HG03342 (cell line): ENCODE data around the gene TMEM196.

Source experiments
- ATAC-seq: cut with Tn5 transposase; IDR thresholded peaks from one replicate; pipeline ENCODE4 v1.9.1; 2021; ENCODE audit warnings: mild to moderate bottlenecking, moderate library complexity; ENCODE audit not compliant: unreplicated experiment

The TMEM196 gene

GRCh38 chr7:19772841-19773760 is at the start of gene TMEM196:
Gene TMEM196 (minus strand): TSS chr7:19773617. CDS start chr7:19772696, 921 bp downstream.
- ATAC-seq = no peak

DNA sequence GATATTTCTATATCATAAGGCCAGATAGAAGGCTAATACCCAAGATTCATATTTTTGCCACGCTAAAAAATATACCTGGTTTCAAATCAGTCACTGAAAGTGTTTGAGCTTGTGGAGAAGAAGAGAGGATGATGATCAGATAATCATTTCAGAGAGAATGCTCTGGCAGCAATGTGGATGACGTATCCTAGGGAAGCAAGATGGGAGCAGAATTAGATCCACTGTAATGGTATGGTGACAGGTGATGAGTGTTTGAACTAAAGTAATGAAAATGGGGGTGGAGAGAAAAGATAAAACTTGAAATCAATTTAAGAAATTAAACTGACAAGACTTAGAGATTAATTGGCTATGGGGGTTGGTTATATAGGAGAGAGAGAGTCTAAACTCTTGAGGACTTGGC is 42.7 kb upstream of the TMEM196 start:
- no peak for ATAC-seq

GRCh38 chr7:19815546-19815945 is 42.1 kb upstream of the TMEM196 start:
- no peak for ATAC-seq

DNA sequence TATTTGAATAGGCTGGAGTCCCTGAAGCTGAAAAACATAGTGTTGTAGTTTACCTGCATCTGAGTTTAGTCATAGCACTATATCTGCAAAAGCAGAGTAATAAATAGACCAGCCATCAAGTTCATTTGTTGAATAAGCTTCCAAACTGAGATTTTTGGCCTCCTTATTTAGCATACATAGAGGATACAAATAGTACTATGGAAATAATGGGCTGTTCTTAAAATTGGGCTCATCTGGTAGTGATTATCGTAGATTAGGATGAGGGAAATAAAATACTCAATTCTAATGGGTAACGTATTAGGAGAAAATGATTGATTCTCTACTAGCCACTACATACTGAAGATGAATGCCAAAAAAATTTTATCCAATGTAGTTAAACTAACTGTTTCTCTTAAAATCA is 41.4 kb upstream of the TMEM196 start:
- no peak for ATAC-seq

DNA sequence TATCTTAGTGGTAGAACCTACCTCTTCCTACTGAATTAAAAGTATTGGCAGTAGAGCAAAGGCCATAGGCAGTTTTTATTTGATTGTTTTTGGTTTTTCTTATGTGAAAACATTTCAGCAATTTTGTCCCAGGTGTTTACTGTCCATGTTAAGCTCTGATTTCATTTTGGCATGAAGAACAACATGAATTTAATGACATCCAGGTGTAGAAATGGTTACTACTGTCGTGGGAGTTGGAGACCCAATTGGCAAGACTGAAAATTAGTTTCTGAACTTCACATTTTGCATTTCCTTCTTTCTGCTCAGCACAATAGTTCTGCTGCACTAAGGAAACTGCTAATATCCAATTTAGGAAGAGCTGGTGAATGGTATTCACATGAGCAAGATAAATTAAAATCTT is 38.0 kb upstream of the TMEM196 start:
- ATAC-seq = no peak

- ATAC-seq = no peak
Measured at GRCh38 chr7:19798986-19799385, 25.6 kb upstream of the TMEM196 start.

DNA sequence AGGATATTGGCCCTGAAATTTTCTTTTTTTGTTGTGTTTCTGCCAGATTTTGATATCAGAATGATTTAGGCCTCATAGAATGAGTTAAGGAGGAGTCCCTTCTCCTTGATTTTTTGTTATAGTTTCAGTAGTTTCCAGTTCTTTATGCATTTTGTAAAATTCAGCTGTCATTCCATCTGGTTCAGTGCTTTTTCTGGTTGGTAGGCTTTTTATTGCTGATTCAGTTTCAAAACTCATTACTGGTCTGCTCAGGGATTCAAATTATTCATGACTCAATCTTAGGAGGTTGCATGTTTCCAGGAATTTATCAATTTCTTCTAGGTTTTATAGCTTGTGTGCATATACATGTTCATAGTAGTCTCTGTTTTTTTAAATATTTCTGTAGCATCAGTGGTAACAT is 10.1 kb upstream of the TMEM196 start:
- no peak for ATAC-seq

- no peak for ATAC-seq
Measured at GRCh38 chr7:19776981-19777380, 3.6 kb upstream of the TMEM196 start.

GRCh38 chr7:19775578-19775977 is 2.2 kb upstream of the TMEM196 start:
- no peak for ATAC-seq

DNA sequence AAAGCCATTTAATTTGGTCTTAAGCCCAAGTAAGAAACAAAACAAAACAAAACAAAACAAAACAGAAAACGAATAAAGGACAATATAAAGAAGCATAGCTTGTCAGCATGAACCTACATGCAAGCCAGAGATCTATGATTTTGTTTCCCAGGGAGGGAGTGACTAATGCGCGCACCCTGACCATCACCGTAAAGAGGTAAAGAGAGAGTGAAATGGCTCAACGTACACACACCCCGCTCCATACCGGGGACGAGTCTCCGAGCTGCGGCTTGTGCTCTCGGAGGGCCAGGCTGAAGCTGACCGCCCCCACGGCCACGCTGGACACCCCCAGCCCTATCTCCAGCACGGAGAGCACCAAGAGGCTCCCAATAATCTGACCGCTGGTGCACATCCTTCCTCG is 1.1 kb downstream of the TMEM196 start:
- ATAC-seq = no peak

GRCh38 chr7:19762631-19763030 is 10.8 kb downstream of the TMEM196 start:
- no peak for ATAC-seq

DNA sequence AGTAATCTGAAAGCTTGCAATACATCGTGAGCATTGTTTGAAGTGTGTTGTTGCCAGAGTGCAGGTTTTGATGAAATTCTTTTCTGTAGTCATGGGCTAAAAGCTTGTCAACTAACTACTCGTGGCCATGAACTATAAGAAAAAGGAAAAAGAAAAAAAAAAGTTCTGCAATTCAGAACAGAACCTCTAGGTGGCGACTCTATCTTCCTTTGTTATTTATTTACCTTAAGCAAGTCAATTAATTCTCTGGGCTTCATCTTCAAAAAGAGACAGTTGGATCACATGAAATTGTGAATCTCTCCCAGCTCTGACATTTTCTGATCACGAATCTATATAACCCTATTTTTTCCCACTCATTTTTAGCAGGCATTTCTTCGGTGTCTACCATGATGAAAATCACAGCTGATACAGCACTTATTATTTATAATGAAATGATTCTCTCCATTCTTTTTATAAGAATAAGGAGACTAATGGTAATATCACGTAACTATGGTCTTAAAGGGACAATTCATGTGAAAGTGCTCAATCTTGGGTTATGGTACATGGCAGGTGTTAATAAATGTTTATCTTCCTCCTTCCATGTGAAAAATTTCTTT is 18.8 kb downstream of the TMEM196 start:
- ATAC-seq = no peak

DNA sequence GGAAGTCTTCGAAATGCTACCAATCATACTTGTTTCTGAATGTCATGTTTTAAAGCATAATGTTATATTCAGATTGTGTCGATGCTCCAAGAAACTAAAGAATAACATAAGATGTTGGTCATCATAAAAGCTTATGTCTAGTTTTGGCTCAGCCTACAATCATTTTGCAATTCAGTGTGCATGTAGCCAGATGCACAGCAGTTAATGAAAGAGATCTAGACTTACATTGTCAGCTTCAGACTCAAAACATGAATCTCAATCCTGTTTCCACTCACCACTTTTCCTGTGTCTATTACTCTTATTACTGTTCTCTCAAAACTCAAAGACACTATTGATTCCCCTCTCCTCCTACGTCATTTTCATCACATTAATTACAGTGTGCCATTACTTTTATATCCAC is 21.4 kb downstream of the TMEM196 start:
- no peak for ATAC-seq

GRCh38 chr7:19749658-19750057 is 23.8 kb downstream of the TMEM196 start:
- no peak for ATAC-seq

DNA sequence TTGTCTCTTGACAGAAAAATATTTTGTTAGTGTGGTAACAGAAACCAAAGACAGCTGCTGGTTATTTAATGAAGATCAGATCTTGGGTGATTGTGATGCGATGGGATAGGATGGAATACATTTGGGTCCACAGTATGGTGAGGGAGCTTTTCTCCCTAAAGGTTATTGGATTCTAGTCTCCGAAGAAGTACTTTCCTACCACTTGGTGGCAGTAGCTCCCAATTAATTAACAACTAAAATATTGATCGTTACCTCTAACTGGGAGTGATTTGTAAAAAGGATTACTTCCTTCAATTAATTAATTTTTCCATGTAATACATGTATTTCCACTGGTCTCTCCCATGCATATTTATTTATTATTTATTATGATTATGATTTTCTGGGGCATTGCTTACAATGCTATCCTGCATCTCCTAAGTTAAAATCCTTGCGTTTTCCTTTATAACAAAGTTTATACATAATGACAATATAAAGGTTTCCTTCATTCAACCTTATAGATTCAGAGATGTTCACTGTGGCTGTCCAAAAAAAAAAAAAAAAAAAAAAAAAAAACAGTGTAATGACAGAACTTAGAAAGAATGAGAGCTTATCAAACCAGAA is 25.6 kb downstream of the TMEM196 start:
- ATAC-seq = no peak

DNA sequence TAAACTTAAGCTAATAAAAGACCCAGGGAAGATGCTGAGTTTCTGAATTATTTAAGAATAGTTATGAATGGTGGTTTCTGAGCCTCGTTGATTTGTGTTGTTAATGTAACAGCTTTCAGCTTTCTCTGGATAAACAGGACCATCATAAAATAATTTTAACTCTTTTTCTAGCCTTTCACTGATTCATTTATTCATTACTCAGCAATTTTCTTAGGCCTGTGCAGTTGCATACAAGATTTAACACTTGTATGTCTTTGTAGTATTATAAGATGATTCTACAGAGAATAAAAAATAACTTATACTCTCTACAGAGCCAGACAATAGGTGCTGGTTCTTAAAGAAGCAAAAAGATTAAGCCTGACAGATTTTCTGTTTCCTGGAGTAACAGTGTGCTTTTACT is 29.3 kb downstream of the TMEM196 start:
- no peak for ATAC-seq

- no peak for ATAC-seq
Measured at GRCh38 chr7:19728716-19729115, 44.7 kb downstream of the TMEM196 start.

DNA sequence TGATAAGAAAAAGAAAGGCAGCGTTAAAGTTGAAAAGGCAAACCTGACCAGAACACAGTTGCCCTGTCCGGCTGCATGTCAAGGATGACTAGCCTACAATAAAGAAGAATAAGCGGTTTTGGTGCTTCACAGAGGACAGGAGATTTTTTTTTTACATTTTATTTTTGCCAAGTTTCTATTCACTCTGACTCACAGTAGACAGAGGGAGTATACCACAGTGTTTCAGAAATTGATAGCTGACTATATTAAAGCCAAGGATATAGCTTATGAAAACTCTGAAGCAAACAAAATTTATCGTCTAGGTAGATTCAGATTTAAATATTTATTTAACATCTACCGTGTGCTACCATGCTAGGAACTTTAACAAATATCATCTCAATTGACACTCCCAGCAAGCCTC is 47.6 kb downstream of the TMEM196 start:
- no peak for ATAC-seq

DNA sequence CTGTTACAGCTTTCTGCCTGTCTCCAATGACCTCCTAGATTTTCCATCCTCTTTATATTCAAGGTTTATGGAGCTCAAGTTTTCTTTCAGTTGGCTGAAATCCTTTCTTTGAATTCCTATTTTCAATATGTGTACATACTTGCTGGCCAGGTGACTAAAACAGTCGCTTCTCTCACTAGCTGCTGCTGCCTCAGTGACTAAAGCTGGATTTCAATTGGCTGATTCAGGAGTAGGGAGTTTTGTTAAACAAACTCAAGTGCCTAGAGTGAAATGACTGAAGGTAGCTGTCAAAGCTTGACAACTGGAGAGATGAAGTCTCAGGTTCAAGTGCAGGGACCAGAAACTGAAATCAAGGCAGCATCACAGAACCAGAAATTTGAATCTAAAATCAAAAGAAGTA is 57.9 kb downstream of the TMEM196 start:
- no peak for ATAC-seq

GRCh38 chr7:19713676-19714075 is 59.7 kb downstream of the TMEM196 start:
- no peak for ATAC-seq

DNA sequence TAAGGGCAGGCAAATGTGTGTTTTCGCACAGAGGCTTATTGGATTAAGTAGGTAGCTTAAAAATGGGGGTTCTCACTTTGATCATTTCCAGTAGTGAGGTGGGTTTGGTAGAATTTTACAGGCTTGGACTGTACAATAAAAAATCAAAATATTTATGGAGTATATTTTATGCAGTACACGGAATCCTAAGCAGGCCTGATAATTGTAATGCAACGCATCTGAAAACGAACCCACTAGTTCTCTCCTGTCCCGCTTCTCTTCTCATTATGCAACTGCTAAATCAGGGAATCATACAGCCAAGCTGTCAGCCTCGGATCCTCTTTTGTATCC is 64.2 kb downstream of the TMEM196 start:
- peak; percentile 0 for ATAC-seq
